HG03460 (cell line): ENCODE results near the gene REEP3.
"Not testable (repeated sequence)": the region's sequence is repeated elsewhere in the genome, so short reads cannot be mapped to it uniquely, and the experiment has no call there.

Experiments
- ATAC-seq: cut with Tn5 transposase; IDR thresholded peaks from one replicate; pipeline ENCODE4 v1.9.1; 2021; ENCODE audit not compliant: unreplicated experiment

REEP3 gene

DNA sequence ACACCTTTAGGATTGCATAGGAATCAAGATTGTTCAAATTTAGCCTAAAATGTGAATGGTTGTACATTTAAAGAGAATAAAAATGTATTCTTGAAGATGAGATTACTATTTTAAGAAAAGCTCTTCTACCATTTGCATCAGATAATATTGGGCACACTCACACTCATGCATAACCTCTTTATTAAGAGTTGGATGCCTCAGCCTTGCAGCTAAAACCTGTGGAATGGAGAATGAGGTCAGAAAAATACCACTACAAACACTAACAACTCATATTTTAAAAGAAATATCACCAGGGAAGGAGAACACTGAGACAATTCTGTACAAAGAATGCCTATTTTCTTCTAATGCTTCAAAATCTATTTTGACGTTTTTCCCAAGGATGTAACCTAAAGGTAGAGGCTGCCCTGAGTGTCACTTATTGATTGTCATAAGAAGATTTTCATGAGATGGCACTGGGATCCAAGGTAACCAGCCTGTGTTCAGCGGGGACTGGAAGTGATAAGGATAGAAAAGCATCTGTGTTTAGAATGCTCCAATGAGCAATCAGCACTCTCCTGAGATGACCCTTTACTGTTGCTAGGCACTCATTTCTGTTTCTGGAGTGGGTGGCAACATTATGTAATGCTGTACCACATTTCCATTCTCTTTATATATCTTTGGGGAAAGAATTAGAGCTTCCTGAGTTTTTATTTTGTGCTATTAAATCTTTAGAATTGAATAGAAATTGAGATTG lies 26.6 kb downstream of the REEP3 start:
- ATAC-seq, result no peak

DNA sequence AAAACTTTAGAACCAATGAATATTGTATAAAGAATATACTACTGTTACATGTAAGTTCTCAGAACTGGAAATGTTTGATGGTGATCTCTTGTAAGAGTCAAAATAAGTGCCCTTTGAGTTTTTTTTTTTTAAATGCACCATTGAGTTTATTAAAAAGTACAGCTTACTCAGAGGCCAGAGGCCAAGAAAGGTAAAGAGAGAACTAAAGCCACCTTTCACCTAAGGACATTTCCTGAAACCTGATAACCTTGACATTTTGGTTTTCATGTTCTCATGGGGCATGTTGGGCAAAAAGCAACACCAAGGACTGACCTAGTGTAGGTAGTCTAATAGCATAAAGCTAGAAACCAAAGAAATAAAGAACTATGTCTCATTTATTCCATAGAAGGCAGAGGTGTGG lies 27.7 kb downstream of the REEP3 start:
- no peak for ATAC-seq

DNA sequence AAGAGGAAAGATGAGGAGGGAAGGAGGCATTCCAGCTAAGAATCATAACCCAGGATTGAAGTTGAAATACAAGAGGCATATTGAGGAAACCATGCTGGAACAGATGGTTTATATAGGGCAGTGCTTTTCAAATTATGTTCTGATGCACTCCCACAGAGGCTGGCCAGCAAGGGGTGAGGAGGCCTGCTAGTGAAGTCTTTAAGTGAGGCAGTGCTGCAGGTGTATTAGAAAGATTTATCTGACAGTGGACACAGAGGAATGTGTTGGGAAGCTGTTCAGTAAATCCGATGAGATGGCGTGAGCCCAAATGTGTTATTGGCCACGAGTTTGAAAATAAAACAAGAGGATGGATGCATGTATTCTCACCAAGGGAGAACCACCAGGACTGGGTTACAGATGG lies 28.6 kb downstream of the REEP3 start:
- no peak for ATAC-seq

DNA sequence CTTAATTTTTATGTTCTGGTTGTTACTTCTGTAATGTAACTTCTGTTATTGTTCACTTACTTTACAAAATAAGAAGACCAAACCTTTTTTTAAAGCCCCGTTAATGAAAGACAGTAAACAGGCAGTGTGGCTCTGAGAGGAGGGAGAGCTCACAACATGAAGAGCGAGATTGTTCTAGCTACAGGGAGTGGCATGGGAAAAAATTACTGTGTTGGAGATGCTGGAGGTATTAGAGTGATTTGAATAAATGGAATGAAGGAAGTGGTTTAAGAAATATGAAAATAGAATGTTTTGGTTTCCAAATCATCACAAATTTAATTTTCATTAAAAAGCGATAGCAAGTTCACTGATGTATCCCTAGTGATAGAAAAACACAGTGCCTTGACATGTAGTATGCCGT lies 31.8 kb downstream of the REEP3 start:
- no peak for ATAC-seq

DNA sequence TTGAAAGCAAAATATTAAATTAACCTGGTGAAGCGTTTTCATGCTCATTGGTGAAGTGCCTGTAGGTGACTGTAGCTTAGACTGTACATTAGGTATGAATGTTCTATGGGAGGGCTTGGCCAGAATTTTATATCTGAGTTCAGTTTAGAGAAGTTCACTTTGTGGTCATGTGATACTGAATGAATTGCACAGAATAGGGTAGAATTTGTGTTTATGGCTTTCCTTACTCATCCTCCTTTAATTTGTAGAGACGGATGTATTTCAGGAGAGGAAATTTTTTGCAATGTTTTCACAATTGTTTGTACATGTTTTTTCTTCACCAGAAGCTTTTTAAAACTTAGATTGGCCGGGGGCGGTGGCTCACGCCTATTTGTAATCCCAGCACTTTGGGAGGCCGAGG lies 32.3 kb downstream of the REEP3 start:
- no peak for ATAC-seq

DNA sequence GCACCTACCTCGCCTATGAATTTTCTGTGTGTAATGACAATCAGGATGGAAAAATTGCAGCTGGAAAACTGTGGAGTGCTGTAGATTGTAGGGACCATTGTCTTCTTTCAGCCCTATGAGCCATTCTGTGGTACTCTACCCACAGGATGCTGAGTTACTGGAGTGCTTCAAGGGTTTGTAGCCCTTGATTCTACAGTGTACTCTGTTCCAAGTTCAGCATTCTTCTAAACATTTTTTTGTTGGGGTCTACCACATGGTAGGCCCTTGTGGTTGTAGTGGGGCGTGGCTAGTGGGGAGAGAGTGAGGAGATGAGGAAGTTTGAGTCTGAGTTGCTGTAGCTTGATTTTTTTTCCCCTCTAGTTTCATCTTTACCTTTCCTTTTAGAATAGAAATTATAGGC lies 33.5 kb downstream of the REEP3 start:
- ATAC-seq, result no peak

DNA sequence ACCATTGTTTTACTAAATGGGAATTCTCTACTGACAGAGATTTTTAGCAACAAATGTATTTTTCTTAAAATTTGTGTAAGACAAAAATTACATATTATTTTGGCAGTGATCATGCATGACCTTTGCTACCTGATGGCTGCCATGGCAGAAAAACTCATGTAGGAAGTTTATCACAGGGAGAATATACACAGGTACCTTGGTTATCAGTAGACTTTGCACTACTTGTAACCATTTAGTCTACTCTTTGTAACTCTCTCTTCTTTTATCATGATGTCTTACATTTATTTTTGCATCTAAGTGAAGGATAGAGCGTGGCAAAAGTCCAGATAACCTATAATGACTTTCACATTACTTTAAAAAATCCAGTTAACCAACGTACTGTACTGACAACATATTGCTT lies 34.1 kb downstream of the REEP3 start:
- ATAC-seq, result no peak

DNA sequence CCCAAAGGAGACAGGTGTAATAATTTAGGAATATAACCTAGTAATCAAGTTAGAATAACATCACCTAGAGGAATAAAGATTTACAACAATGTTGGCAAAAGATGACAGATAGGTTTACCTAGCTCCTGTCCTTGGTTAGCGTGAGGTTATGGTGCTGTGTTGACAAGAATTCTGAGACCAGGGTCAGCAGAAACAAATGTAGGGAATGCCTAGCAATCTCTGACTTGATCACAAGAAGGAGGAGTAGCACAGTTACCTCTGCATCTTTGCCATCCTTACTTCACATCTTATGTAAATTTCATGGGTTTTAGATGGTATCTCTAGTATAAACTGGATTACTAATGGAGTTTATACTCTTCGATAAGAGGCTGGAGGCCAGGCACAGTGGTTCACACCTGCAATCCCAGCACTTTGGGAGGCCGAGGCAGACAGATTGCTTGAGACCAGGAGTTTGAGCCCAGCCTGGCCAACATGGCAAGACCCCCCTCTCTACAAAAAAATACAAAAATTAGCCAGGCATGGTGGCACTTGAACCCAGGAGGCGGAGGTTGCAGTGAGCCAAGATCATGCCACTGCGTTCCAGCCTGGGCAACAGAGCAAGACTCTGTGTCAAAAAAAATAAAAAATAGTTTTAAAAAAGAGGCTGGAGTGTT lies 37.1 kb downstream of the REEP3 start:
- no peak for ATAC-seq

DNA sequence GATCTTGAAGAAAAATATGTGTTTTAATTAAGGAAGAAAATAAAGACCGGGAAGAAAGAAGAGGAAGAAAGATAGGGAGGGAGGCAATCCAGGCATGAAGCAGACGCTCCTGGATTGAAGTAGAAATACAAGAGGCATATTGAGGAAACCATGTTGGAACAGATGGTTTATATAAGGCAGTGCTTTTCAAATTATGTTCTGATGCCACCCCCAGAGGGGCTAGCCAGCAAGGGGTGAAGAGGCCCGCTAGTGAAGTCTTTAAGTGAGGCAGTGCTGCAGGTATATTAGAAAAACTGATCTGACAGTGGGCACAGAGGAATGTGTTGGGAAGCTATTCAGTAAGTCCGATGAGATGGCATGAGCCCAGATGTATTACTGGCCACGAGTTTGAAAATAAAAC lies 40.1 kb downstream of the REEP3 start:
- ATAC-seq, result no peak

DNA sequence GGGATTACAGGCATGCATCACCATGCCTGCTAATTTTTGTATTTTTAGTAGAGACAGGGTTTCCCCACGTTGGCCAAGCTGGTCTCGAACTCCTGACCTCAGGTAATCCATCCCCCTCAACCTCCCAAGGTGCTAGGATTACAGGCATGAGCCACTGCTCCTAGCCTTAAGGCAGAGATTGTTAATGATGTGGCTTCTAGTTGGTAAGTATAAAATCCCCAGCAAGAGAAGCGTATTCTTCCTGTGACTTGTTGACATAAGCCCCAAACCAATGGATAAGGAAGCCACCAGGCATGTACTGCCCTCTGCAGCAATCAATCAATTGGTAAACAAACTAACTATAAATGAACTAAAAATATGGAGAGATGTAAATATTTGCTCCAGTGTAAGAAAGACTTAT lies 41.2 kb downstream of the REEP3 start:
- no peak for ATAC-seq

DNA sequence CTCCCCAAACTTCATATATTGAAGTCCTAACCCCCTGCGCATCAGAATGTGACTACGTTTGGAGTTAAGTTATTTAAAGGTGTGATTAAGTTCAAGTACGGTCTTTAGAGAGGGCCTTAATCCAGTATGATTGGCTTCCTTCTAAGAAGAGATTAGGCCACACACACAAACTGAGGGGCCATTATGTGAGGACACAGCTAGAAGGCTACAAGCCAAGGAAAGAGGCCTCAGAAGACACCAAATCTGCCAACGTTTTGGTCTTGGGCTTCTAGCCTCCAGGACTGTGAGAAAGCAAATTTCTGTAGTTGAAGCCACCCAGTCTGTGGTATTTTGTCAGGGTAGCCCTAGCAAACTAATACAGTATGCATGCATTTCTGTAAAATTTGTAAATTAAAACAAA lies 41.7 kb downstream of the REEP3 start:
- no peak for ATAC-seq

DNA sequence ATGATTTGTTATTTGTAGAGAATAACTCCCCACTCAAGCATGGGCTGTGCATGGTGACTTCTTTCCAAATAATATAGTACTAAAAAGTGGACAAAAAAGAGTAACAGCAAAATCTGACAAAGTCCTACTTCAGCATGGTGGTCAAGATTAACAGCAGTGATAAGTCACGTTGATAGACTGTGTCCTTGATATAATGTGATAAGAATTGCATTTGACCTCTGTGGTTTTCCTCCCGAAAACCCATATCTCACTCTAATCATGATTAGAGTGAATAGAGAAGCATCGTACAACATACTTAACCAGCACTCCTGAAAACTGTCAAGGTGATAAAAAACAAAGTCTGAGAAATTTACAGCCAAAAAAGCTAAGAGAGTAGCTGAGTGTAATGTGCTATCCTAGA lies 42.4 kb downstream of the REEP3 start:
- ATAC-seq, result no peak

DNA sequence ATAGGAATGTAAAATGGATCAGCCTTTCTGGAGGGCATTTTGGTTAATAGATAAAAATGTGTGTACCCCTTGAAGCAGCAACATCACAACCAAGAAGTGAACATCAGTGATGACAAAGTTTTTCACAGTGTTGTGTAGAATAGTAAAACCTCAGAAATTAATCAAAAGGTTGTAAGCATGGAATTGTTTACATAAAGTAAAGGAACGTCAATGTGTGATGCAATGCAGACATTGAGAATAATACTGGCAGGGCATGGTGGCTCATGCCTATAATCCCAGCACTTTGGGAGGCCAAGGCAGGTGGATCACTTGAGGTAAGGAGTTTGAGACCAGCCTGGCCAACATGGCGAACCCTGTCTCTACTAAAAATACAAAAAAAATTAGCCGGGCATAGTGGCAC lies 43.5 kb downstream of the REEP3 start:
- ATAC-seq, result not testable (repeated sequence)

DNA sequence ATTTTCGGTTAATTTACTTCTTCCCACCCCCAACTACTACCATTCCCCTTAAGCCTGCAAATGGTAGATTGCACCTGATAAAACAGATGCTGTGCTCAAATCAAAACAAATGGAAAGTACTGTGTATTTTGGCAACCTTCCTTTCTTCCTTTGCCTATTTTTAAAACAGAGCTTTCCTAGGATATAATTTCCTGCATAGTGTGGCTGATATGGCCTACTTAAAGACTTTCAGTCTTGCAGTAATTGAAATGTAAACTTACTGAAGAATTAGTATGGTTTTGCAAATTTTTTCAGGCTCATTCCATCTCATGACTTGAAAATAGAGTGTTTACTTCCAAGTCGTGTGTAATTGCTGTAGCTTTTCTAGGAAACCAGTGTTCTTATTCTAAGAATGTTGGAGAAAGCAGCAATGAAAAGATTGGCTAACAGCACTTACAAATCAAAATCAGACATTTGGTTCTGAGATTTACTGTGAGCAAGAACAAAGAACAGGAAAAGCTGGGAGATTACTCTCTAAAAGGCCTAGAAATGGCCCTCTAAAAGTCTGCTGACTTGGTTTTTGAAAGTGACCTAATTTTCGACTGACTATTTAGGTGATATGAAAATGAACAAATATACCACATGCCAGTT lies 52.0 kb downstream of the REEP3 start:
- ATAC-seq, result no peak

DNA sequence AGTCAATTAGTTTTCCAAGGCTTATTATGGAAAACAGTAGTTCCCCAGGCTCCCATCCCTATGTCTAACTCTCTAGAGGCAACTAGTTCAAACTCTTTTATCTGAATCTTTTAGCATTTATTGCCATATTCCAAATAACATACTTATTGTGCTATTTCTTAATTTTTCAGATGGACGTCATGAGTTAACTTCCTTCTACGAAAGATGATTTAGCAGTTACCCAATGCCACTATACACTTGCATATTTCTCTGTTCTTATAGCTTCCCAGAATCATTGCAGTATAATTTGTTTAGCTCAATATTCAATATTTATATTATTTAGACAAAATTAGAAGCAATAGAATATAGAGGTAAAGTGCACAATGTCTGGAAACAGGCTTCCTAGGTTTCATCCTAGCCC lies 52.8 kb downstream of the REEP3 start:
- no peak for ATAC-seq

DNA sequence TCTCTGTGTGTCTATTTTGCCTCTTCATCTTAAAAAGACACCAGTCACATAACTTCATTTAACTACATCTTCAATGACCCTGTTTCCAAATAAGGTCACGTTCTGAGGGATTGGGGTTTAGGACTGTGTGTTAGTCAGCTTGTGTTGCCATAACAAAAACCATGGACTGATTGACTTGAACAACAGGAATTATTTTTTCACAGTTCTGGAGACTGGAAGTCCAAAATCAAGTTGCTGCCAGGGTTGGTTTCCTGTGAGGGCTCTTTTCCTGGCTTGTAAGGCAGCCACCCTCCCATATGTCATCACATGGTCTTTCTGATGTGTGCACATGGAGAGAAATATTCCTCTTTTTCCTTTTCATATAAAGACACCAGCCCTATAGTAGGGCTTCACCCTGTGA lies 55.3 kb downstream of the REEP3 start:
- no peak for ATAC-seq

DNA sequence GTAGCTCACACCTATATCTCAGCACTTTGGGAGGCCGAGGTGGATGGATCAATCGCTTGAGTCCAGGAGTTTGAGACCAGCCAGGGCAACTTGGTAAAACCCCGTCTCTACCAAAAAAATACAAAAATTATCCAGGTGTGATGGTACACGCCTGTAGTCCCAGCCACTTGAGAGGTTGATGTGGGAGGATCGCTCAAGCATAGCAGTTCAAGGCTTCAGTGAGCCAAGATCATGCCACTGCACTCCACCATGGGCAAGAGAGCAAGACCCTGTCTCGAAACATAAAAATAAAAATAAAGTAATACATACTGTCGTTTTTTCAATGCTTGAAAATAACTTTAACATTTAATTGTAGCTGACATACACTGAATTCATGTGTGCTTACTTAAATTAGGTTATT lies 57.3 kb downstream of the REEP3 start:
- no peak for ATAC-seq

DNA sequence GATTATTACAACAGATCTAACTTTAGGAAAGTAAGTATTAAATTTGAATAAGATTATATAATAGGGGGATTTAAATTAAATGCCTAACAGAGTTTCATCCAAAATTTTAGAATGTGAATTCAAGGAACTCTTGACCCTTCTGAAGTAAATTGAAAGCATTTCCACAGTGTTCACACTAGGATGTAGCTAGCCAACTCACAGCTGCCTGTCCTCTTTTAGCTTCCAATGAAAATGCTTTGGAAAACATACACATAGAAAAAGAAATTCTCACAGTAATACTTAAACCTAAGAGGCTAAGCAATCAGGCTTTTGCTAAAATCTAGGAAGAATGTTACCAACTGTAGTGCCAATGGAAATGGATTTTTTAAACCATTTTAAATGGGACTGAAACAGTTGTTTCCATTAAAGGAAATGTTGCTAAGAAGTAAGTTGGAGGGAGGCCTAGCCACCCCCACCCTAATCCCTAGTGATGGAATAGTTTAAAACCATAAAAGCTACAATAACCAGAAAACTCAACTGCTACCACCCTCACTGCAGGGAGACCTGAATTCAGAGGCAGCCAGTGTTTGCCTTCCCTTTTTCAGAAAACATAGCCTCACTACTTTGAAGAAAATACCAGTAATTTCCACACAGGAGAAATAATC lies 58.3 kb downstream of the REEP3 start:
- no peak for ATAC-seq

DNA sequence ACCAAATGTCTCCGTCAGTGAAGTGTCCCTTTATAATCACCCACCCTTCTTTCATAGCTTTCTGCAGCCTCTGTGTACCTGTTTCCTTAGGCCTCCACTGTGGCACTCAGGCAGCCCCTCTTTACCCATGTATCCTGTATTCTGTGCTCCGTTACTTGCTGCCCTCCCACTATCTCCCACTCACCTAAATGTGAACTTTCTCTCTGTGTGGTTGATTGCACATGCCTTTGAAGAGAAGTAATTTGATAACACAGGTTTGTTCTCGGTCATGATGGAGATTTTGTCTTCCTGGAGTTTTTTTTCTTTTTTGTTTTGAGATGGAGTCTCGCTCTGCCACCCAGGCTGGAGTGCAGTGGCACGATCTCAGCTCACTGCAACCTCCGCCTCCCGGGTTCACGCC lies 61.5 kb downstream of the REEP3 start:
- no peak for ATAC-seq

DNA sequence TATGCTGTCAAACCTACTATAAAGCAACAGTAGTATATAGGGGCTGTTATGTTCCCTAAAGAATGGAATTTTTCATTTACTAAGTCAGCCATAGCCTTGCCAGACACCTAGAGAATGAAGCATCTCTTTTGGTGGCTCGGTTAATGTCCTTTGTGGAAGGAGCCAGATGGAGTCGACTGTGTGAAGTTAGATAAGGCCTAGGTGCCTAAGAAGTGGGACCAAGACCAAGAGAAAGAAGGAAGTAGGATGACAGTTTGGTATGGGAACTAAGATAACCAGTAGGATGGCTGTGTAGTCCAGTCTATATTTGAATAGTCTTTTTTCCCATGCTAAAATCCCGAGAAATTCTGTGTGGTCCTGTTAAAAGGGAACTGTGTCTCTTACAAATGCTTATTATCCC lies 62.2 kb downstream of the REEP3 start:
- no peak for ATAC-seq

DNA sequence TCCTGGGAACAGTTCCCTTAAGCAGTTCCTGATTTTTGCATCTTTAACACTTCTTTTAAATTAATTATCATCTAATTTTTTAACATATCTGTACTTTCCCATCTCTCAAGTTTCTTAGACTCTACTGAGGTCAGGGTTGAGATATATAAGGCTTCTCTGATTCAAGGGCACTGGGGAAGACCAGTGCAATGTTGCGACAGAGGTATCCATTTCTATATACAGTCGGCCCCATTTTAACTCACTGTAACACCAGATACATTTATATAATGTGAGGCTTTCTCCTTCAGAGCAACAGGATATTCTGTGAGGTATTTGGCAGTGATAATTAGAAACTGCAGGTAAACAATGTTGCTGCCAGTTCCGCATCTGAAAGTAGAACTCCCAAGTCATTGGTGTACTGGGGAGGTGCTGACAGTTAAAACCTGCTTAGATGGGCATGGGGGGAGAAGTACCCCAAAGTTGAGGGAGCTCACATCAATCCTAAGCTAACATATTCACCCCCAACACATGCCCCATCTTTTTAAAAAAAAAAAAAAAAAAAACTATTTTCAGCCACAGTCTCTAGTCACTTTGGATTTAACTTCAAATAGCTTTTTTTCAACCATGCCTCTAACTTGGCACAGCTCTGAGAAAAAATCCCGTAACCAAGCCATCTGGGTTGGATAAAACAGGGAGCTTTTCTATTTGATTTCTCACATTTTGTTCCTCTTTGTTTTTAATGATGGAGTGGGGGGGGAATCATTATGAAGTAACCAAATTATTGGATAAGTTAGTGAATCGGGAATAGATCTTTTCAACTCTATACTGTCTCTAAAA lies 62.9 kb downstream of the REEP3 start:
- ATAC-seq, result no peak
